A549 treated with GW870086 at 1 μM for 4 hours (cell line): ENCODE measurements around the gene STX17. TPM values are rescaled to one million over a fixed set of nuclear protein-coding genes. Genes with fewer than 3 reads are reported as not detected.

Experiments used
- total RNA-seq: library from RNA; stranded (reverse); fragments of 200-300 nt; extraction: Qiagen RNA extraction; gene quantifications from 5 replicates; pipeline ENCODE4 v1.2.3, GENCODE V29; 2022; ENCODE audit warnings: low read depth

The STX17 gene
- 7.0 to 9.8 TPM (median 8.4 TPM) in 5 replicates for total RNA-seq

GRCh38 chr9:99906403-99907207, at the start of gene STX17:
STX17 (plus strand) TSS chr9:99906654; CDS start chr9:99915240, 8,586 bp downstream.

Other genes starting within 250 kb of the STX17 start
- 1.5 to 3.2 TPM (median 2.1 TPM) in 5 replicates for gene NR4A3, start 84.8 kb upstream of the STX17 start, total RNA-seq
- 14.6 to 15.9 TPM (median 15.1 TPM) in 5 replicates for gene ERP44, start 192.3 kb downstream of the STX17 start, total RNA-seq
- gene INVS, start 192.6 kb downstream of the STX17 start, total RNA-seq, result 7.5 to 10.8 TPM (median 9.6 TPM) in 5 replicates